GM21529 (cell line): ENCODE data around the gene WIZ.

Experiments used
- ATAC-seq: cut with Tn5 transposase; IDR thresholded peaks from one replicate; pipeline ENCODE4 v1.9.1; 2021; ENCODE audit not compliant: unreplicated experiment

WIZ gene

DNA sequence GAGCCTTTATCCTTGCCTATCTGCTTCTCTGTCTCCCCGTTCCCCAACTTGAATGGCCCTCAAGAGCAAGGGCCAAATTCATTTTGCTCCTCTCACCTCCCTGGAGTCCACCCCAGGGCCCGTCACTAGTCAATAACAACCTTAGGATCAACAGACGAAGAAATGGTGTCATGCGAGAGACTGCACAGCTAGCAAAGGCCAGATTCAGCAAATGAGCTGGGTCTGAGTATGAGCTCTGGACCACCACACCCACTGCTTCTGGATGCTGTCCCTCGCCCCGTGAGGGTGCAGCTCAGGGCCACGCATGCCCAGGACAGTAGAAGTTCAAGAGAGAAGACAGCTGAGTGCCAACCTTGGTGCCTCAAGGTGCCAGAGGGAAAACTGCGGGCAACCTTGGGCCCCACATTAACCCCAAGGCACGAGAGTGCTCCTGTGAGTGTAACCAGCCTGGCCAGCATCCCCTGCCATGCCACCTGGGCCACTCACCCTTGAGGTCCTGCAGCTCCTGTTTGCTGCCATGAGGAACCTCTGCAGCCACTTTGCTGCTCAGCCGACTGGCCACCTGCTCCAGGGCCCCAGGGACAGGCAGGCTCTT lies 19.1 kb downstream of the WIZ start:
- no peak for ATAC-seq

DNA sequence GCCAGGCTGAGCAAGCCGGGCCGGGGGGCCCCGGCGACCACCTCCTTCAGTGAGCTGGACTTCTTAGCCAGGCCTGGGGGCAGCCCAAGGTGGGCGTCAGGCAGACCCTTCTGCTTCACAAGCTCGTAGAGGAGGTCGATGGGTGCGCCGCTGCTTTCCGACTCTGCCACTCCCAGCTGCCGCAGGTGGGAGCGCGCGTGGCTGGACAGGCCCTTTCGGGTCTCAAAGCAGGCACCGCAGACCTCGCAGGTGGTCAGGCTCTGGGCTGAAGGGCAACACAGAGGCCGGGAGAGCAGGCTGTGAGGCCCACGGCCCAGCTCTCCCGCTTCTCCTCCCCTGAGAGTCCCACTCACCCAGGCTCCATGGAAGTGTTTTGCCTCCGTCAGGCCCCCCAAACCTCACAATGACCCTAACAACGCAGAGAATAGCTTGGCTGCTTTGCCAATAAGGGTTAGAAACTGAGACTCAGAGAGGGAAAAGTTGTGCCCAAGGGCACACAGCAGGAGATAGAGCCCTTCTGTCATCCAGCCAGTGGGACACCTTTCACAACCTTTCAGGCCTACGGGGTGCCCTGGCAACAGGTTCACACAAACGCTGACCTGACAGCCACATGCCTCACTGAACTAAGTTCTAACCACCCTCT lies 19.8 kb downstream of the WIZ start:
- no peak for ATAC-seq

DNA sequence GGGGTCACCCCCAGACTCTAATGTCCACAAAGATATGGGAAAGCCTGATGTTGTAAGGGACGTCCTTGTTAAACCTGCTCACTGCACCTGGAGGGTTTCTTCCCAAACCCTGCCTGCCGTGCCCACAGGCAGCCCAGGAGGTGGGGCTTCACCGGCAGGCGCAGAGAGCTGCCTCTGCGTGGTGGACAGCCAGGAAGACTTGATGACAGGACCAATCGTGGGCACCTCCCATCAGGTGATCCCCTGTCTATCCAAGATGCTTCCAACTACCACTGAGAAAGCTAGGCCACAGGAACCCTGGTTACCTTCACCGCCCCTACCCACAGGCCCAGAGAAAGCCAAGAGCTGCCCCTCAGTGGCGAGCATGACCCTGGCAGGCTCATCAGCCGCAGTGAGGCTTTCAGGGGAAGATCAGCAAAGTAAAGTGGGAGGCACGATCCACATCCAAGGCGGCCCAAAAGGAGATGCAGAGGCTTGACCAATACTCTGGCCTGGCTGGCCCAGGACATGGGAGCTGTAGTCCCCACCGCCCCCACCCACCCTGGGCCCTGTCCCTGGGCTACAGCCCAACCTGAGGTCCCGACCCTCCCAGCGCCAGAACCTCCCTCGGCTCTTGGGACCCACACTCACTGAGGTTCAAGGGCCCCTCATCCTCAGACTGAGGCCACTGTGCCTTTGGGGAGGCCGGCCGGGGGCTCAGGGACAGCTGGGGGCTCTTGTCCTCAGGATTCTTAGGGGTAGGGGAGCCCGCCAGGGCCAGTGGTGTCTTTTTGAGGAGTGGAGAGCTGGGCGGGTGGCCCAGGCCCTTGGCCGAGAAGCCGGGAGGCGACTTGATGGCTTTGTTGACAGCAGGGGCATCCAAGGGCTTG lies 20.6 kb downstream of the WIZ start:
- no peak for ATAC-seq

DNA sequence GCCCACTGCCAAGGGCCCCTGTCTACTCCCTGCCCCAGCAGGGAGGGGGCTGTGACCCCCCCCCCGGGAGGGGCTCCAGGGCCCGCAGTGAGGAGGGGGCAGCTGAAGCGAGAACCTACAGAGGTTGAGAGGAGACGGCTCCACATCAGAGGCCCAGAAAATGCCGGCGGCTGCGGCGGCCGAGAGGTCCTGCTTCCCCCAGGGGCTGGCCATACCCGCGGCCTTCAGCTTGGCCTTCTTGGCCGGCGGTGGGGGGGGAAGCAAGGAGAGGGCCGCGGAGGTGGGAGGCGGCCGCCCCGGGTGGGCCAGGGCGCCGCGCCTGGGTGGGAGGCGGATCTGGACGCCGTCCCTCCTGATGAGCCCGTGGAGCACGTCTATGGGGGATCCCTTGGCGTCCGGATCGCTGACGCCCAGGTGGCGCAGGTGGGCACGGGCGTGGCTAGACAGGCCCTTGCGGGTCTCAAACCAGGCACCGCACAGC lies 21.7 kb downstream of the WIZ start:
- ATAC-seq: no peak

DNA sequence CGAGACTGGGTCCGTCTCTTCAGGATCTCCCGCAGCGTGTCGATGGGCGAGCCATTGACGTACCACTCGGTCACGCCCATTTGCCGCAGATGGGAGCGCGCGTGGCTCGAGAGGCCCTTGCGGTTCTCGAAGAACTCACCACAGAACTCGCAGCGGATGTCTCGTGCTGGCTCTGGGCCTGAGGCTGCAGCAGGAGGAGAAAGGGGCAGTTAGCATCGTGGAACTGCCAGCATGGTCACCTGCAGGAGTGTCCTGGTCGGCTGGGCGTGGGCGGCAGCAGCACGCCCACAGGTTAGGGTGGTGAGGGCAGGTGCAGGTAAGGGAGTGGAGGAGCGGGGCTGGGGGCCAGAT lies 22.4 kb downstream of the WIZ start:
- ATAC-seq: no peak

DNA sequence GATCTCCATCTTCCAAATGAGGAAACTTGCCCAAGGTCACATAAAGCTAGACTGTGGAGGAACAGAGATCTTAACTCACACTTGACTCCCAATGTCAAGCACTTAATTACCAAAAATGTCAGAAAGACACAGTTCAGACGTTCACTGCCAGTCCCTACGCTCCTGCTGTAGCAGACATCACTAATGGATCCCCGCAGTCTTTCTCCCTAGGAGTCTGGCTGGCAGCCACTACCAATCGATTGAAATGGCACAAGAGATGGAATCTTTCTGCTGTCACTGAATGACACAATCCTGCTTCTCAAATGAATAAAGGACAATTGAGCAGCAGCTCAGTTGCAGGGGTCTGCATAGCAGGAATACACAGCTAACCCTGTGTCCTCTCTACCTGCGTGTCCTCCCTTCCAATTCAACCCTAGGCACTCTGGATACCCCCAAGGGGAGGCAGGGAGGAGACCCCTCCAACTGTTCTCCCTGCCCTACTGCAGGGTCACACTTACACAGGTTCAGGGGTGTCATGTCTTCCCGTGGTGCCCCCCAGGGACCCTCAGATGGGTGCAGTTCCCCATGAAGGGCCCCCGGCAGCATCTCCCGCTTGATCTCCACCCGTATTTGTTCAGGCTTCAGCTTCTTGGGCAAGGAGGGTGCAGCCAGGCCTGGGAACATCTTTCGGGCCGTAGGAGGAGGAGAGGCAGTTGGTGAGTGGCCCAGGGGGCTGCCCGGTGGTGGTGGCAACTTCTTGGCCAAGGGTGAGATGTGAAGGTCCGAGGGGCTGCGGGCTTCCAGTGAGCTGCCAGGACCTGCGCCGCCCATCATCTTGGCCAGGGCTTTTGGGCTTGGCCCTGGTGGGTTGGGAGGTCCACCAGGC lies 23.0 kb downstream of the WIZ start:
- no peak for ATAC-seq

DNA sequence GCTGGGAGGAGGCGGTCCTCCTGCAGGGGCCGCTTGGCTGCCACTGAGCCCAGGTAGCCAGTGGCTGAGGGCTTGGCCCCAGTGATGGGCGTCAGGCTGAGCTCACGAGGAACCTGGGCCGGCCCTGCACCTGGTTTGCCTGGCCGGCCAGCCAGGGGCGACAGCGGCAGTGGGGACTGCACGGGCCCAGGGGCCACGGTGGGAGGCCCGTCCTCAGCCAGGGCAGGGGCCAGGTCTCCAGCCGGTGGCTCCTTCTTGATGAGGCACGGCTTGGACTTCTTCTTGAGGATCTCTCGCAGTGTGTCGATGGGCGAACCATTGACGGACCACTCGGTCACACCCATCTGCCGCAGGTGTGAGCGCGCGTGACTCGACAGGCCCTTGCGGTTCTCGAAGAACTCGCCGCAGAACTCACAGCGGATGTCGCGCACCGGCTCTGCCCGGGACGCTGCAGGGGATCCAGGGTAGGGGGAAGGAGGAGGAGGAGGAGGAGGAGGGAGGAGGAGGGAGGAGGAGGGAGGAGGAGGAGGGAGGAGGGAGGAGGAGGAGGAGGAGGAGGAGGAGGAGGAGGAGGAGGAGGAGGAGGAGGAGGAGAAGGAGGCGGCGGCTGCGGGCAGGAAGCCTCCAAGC lies 24.3 kb downstream of the WIZ start:
- no peak for ATAC-seq

DNA sequence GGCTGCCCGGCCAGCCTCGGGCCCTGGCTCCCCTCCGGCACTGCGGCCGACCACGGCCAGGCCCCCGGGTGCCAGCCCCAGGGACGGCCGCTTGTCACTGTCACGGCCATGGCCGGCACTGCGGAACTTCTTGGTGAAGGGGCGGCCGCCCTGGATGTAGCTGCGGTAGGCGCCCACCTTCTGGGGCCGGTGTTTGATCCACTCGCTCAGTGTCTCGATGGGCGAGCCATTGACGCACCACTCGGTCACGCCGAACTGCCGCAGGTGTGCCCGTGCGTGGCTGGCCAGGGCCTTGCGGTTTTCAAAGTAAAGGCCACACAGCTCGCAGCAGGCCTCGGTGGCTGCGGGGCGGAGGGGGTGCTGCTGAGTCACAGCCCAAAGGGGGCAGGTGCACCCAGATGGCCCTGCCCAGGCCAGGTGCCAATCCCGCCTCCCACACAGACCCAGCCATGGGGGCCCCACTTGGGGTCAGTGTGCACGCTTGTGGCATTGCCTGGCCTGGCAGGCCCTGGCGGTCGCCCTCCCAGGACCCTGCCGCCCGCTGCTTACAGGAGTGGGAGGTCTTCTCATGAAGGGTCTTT lies 25.0 kb downstream of the WIZ start:
- ATAC-seq: no peak

DNA sequence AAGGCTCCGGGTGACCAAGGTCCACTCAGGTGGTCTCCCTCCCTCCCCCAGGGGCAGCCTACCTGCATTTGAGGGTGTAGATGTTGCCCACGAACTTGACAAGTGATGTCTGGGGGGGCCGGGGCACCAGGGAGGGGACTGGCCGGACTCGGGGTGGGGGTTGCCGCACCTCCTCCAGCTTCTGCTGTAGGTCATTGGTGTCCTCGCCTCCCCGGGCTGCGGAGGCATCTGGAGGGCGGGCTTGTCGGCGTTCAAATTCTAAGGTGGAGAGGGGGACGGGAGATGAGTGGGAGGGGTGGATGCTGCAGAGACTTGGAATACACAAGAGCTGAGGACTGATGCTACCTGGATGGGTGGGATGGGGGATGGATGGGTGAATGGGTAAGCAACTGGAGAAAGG lies 25.6 kb downstream of the WIZ start:
- ATAC-seq: no peak

DNA sequence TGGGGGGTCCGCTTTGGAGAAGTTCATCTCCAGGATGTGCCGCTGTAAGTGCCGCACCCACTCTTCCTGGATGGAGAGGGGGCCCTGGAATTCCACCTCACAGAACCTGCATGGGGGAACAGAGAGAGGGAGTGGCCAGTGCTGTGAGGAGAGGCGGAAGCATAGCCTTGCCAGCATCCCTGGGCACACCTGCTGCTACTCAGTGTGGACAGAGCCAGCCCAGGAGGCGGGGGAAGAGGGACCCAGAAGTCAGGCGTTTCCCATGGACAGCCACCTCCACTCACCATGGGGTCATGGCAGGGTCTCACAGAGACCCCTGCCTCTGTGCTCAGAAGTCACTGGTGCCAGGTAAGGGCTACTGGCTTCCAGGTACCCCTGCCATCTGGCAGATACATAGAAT lies 26.6 kb downstream of the WIZ start:
- no peak for ATAC-seq

DNA sequence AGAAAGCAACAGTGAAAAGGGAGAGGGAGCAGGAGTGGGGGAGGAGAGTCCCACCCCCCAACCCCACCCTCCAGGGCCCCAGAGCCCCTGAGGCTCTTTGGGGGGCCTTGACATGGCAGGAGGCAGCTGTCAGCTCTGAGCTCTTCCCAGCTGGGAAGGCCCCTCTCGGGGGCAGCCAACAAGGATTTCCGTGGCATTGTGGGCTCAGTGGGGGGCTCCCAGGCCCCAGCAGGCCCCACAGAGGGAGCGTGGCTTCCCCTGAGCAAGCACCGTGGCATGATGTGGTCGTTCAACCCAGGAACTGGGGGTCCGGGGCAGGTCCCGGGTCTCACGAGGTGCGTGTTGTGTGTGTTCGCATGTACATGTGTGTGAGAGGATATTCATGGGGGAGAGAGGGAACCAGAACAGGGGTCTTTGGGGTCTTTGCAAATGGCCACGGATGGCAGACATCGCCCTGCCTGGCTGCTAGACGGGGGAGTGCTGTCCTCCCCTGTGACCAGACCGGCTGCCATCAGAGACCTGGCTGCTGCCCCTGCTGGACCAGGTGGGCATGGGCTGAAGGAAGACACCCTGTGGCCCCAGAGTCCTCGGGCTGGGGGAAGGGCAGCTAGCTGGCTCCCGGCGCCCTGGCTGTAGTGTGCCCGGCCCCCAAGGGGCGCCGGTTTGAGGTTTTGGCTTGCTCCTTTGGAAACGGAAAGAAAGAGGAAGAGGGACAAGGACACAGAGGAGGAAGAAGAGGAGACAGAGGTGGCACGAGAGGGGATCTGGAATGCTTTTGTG lies 27.3 kb downstream of the WIZ start:
- no peak for ATAC-seq

DNA sequence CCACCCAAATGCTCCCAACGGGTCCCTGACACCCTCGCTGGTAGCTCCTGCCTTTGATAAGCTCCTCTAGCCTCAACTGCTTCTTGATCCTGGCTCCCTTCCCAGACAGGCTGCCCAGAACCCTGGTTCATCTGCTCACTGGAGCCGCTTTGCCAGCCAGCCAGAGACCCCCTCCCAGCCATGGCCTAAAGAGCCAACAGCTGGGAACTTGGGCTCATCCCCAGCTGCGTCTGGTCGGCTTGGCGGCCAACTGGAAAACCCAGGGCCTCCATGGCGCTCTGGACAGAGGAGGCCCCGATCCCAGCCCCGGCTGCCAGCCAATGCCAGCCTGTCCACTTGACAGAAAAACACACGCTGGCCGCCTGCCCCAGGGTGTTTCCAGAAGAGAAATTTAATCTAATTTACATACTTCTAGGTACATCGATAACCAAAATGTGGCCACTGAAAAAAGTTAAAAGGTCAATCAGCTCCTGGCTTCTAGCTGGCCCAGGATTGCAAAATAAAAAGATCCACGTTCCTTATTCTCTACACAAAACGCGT lies 28.0 kb downstream of the WIZ start:
- no peak for ATAC-seq

DNA sequence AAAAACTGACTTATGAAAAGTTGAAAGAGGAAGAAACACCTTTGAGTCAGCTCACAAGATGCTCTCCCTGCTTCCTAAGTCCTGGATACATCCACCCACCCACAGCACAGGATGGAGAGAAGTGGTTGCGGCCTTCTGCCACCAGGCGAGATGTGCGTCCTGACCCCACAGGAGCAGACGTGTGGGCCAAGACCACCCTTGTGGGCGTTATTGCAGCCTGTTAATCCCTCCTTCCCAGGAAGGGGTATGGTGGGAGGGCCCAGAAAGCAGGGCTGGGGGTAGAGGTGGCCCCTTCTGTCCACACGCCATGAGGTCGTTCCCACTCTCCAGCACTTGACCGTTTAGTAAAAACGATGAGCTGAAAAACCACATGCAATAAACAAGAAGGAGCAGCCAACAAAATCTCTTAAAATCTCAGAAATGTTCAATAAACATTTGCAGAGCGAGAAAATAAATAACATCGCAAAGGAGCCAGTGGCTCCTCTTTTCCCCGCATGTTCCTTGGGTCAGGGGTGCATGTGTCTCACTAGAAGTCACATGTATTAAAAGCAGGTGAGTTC lies 28.5 kb downstream of the WIZ start:
- no peak for ATAC-seq

DNA sequence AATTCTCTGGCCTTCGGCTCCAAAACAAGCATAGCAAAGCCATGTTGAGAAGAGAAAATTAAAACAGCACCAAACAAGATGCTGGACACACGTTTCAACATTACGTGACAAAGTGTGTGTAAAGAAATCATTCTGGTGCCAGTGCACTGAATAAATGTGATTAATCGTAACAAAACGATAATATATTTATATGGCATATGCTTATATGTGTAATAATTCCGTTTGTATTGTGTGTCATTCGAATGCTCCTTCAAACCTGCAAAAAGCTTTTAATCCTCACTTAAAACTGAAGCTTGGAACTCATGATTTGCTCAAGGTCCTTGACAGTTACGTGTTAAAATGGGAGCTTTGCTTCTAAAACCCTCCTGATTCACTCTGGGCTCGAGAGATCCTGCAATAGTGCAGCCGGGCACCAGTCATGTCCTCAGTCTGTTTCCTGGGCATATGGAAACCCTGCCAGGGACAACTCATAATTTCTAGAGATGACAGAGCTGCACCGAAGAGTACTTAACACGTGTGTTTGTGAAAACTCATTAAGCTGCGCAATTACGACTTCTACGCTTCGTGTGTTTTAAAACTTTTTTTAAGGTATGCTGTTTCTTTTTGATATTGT lies 30.2 kb downstream of the WIZ start:
- ATAC-seq: no peak

DNA sequence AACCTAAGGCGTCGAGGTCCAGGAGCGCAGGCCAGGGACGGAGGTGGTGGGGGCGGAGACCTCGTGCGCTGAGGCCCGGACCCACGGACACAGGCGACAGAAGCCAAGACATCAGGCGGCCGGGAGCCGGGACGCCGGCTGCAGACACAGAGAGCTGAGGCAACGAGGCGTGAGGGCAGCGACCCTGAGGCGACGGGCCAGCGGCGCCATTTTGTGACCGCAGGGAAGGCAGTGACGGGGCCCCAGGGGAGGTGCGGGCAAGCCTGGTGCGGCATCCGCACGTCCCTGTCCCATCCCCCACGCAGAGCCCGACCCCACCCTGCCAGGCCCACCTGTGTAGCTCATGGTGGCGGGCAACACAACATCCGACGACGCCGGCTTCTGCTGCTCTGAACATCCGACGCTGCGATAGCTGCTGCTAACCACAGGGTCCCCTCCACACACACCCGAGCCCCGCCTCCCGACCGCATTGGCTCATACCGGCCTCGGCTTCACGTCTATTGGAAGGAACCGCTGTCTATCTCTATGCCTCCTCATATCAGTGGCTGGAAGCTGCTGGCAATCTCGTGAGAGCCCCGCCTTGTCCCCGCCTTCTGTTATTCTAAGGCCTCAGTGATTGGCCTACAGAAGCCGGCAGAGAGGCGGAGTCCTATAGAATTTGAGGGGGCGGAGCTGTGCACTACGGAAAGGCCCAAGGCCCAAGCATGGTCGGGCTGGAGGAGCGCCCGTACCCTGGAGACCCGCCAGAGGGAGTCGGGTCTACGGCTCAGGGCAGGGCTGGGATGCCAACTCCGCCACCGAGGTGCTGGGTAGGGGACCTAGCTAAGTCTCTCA lies 31.0 kb downstream of the WIZ start, which contains the start of gene AKAP8L:
Gene AKAP8L, minus strand, starts transcription at position 410 of the 834 bp plus-strand sequence. Its CDS starts 65 bp downstream, at position 345.
- ATAC-seq: peak; percentile 94

DNA sequence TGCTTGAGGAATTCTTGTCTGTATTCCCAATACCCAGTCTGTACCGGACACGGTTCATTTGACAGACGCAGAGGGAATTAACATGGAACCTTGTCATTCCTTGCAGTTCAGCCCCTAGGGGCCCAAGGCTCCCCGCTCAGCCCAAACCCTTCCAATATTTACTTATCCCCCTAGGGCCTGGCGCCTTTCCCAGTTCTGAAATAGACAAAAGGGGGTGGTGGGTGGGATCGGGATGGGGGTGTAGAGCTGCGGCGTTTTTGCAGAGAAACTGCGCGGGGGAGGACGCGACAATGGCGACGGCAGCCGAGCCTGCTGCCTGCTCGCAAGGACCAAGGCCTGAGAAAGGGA lies 31.6 kb downstream of the WIZ start:
- ATAC-seq: no peak

DNA sequence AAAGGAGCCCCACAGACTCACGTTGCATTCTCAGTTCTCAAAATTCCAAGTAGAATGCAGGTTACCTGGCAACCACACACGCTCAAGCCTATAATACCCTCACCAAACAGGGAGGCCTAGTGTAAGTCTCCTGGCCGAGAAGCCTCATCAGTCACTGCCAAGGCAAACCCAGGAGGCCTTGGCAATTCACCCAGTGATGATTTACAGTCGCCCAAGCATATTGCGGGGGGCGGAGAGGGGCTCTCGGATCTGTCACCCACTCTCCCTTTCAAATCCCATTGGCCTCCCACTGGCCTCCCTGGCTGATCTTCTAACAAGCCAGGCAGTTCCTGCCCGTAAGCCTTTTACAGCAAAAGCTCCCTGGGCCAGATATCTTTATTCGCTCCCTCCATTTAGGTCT lies 32.1 kb downstream of the WIZ start:
- no peak for ATAC-seq

DNA sequence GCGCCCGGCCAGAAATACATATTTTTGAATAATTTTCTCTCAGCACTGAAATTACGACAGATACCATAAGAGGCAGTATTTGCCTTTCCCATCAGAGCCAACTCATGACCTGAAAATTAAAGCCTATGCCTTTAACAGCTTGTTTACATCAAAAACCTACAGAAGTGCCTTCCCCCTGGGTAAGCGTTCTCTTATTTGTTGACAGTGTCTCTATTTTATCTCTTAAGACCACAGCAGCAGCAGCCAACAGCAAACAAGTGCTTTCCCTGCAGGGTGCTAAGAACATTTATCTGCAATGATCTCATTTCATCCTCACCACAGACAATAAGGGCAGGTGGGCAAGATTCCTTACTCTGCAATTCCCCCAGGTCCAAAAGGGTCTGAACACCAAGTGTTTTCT lies 36.9 kb downstream of the WIZ start:
- ATAC-seq: no peak
